Cardiac muscle cell (in vitro differentiated cells and primary cell): ENCODE measurements around the gene RPL13A. TPM values are rescaled to one million over a fixed set of nuclear protein-coding genes. Genes with fewer than 3 reads are reported as not detected.
"Not testable (repeated sequence)": the region's sequence is repeated elsewhere in the genome, so short reads cannot be mapped to it uniquely, and the experiment has no call there.

Experiments used
- DNase-seq, 2 donors: peaks; one replicate each; pipeline versions ENCODE4 v3.0.0 to v3.0.0-alpha.2; 2010 to 2017; ENCODE audit warnings: low read depth in 1 of 2, low spot score in 1 of 2
- H3K27ac ChIP-seq: fragments of 200-600 bp; sonication (generic); 2 replicates; pipeline ENCODE4 v1.5.1; 2016
- H3K27me3 ChIP-seq: fragments of 200-600 bp; sonication (generic); 2 replicates; pipeline ENCODE4 v1.6.0; 2016; ENCODE audit warnings: control low read depth
- H3K36me3 ChIP-seq: fragments of 200-600 bp; sonication (generic); 2 replicates; pipeline ENCODE4 v1.5.1; 2016; ENCODE audit warnings: control low read depth
- H3K4me1 ChIP-seq: fragments of 200-600 bp; sonication (generic); 2 replicates; pipeline ENCODE4 v1.8.1; 2017; ENCODE audit warnings: low read depth, mild to moderate bottlenecking, mixed run types
- H3K4me3 ChIP-seq: fragments of 200-600 bp; sonication (generic); 2 replicates; pipeline ENCODE4 v1.5.1; 2016; ENCODE audit warnings: mild to moderate bottlenecking
- H3K9me3 ChIP-seq: fragments of 200-600 bp; sonication (generic); 2 replicates; pipeline ENCODE4 v1.5.1; 2017; ENCODE audit warnings: low read depth, mild to moderate bottlenecking, control low read depth
- polyA plus RNA-seq: library from polyadenylated mRNA; unstranded; fragments of >200 nt; fragmentation: Nextera tagmentation; extraction: Ambion mirVana; gene quantifications from 2 replicates; pipeline ENCODE4 v1.2.1, GENCODE V29; 2016
- total RNA-seq: library from RNA; depleted of rRNA; stranded (reverse); fragments of >200 nt; gene quantifications from 2 replicates; pipeline ENCODE4 v1.2.3, GENCODE V29; 2016
- TF ChIP-seq, protein P1 (sequence below): IDR thresholded peaks from 2 replicates; pipeline ENCODE4 v1.5.1; 2012; ENCODE audit warnings: low read depth, mild to moderate bottlenecking, low read length

RPL13A gene
- total and polyA plus RNA-seq, 2 experiments from 2014 or later = 752 to 2,232 TPM

DNA sequence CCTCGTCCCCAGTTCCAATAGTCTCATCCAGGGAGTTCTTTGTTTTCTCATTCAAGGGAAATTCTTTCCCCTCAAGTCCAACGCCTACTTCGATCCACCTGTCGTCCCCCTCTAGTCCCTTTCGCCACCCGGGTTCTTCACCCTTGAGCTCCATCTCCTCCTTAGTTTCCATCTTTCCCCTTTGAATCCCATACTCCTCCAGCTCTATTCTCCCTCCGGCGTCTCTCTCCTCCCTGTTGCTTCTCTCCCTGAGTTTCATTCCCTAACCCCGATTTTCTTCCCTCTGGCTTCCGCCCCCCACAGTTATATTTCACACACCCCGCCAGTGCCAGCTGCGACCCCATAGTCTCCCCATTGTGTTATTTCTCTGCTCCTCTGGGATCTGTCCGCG is 45.5 kb upstream of the RPL13A start:
- Histone ChIP-seq H3K27me3 (peaks cover 56% of the 10 kb centered on the region), H3K4me3 (peak overlapping the region; percentile 44)

DNA sequence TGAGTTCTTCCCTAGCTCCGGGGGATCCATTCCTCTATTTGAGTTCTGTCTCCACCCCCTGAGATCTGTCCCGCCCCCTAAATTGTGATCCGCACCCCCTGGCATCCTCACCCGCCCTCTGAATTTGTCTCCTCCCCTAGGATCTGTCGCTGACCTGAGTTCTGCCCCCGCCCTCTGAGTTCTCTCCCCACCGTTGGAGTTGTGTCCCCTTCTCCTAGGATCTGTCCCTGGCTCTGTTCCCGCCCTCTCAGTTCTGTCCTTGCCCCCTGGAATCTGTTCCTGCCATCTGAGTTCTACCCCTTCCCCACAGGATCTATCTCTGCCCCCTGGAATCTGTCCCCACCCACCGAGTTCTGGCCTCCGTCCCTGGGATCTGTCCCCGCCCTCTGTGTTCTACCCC is 45.1 kb upstream of the RPL13A start:
- Histone ChIP-seq H3K27me3 (peaks cover 52% of the 10 kb centered on the region), H3K4me1 (no peaks in the 10 kb centered on the region), H3K36me3 (no peaks in the 10 kb centered on the region), H3K9me3 (no peaks in the 10 kb centered on the region), H3K27ac (peak overlapping the region; percentile 40), H3K4me3 (peak overlapping the region; percentile 44)
- DNase-seq = no peak
- TF ChIP-seq, protein P1, sequence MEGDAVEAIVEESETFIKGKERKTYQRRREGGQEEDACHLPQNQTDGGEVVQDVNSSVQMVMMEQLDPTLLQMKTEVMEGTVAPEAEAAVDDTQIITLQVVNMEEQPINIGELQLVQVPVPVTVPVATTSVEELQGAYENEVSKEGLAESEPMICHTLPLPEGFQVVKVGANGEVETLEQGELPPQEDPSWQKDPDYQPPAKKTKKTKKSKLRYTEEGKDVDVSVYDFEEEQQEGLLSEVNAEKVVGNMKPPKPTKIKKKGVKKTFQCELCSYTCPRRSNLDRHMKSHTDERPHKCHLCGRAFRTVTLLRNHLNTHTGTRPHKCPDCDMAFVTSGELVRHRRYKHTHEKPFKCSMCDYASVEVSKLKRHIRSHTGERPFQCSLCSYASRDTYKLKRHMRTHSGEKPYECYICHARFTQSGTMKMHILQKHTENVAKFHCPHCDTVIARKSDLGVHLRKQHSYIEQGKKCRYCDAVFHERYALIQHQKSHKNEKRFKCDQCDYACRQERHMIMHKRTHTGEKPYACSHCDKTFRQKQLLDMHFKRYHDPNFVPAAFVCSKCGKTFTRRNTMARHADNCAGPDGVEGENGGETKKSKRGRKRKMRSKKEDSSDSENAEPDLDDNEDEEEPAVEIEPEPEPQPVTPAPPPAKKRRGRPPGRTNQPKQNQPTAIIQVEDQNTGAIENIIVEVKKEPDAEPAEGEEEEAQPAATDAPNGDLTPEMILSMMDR = no peak

More for the DNA sequence above, 45.5 kb upstream of the RPL13A start:
- H3K4me1 ChIP-seq = no peaks in the 10 kb centered on the region
- no peaks in the 10 kb centered on the region for H3K9me3 ChIP-seq
- no peak for DNase-seq
- no peaks in the 10 kb centered on the region for H3K36me3 ChIP-seq
- no peak overlapping the region for H3K27ac ChIP-seq
- TF ChIP-seq, protein P1 = no peak

DNA sequence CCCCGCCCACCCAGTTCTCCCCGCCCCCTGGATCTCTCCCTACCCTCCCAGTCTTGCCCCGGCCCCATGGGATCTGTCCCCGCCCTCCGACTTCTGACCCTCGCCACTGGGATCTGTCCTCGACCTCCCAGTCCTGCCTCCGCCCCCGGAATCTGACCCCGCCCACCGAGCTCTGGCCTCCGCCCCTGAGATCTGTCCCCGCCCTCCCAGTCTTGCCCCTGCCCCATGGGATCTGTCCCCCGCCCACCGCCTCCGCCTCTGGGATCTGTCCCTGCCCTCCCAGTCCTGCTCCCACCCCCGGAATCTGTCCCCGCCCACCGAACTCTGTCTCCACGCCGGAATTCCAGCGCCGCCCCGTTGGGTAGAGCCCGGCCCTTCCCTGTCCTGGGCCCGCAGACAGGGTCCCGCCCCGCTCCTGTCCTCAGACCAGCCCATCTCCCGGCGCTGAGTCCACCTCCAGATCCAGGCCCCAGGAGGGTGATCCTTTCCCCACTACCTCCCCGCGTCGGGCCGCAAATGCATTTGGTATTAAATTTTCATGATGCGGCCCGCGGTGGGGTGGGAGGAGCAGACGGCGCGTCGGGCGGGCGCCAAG is 44.5 kb upstream of the RPL13A start:
- peaks cover 47% of the 10 kb centered on the region for H3K27me3 ChIP-seq
- H3K4me3 ChIP-seq = peak overlapping the region; percentile 44
- H3K27ac ChIP-seq = peak overlapping the region; percentile 51
- TF ChIP-seq, protein P1 = no peak
- no peaks in the 10 kb centered on the region for H3K36me3 ChIP-seq
- H3K9me3 ChIP-seq = no peaks in the 10 kb centered on the region
- H3K4me1 ChIP-seq = no peaks in the 10 kb centered on the region
- DNase-seq = peak; percentile 91 to 97

DNA sequence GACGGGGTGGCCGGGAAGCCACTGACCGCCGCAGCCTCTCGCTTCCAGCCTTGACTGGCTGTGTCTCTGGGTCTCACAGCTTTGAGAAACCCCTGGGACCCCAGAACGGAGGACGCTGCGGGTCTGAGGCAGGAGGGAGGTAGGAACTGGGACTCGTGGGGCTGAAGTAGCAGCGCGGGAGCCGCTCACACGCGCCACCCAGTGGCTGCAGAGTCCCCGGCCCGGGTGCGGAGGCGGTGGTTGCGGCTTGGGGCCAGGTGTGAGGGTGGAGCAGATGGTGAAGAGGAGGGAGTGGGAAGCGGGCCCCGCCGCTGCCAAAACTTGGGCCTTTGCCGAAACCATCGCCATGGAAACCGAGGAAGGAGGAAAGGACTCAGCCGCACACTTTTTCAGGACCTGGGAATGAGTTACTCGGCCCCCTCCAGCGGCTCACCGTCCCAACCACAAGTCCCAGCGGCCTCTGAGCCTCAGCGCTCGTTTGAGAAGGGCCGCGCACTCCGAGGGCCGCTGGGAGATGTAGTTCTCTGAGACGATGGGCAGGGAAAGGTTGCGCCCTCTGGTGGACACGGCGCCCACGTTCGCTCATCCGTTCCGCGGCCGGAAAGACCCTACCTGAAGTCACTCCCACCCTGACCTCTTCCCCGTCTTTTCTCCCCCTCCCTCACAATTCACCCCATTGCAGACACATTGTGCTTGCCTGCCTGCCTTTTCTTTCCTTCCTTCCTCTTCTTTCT is 43.9 kb upstream of the RPL13A start:
- H3K27me3 ChIP-seq = peaks cover 40% of the 10 kb centered on the region
- no peaks in the 10 kb centered on the region for H3K9me3 ChIP-seq
- peak; percentile 97 for DNase-seq
- H3K27ac ChIP-seq = peak overlapping the region; percentile 51
- H3K4me1 ChIP-seq = no peaks in the 10 kb centered on the region
- TF ChIP-seq, protein P1 = peak; percentile 76
- H3K4me3 ChIP-seq = peak overlapping the region; percentile 44
- H3K36me3 ChIP-seq = no peaks in the 10 kb centered on the region

DNA sequence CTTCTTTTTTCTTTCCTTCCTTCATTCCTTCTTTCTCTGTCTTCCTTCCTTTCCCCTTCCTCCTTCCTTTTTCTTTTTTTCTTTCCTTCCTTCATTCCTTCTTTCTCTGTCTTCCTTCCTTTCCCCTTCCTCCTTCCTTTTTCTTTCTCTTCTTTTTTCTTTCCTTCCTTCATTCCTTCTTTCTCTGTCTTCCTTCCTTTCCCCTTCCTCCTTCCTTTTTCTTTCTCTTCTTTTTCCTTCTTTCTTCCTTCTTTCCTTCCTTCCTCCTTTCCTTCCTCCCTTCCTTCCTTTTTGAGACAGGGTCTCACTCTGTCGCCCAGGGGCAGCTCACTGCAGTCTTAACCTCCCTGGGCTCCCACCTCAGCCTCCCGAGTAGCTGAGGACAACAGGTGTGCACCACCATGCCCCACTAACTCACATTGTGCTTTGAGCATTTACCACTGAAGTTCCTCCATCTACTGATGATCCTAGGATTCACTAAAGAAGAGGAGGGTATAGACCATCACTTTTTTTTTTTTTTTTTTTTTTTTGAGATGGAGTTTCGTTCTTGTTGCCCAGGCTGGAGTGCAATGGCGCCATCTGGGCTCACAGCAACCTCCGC is 43.2 kb upstream of the RPL13A start:
- not testable (repeated sequence) for H3K27ac ChIP-seq, DNase-seq, H3K9me3 ChIP-seq, H3K4me1 ChIP-seq, H3K4me3 ChIP-seq, H3K36me3 ChIP-seq
- peaks cover 33% of the 10 kb centered on the region for H3K27me3 ChIP-seq

DNA sequence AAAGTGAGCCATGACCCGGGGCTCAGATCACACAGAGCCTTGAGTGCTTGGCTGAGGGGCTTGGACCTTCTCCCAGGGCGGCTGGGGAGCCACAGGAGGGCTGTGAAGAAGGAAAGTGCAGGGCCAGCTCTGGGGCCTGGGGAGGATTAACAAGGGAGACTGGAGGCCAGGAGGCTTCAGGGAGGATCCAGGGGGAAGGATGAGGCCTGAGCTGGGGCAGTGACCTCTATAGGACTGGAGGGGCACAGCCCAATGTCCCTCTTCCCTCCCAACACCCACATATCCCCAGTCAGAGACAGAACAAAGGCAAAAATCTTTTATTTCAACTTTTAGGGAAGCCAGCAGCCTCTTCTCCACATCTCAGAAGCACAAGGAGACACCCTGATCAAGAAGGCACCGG is 41.4 kb upstream of the RPL13A start:
- Histone ChIP-seq H3K4me1 (no peaks in the 10 kb centered on the region), H3K27me3 (peaks cover 16% of the 10 kb centered on the region), H3K4me3 (no peak overlapping the region), H3K27ac (peak overlapping the region; percentile 34), H3K36me3 (no peaks in the 10 kb centered on the region), H3K9me3 (no peaks in the 10 kb centered on the region)
- TF ChIP-seq, protein P1 = no peak
- DNase-seq = no peak
